GM12892 (cell line): ENCODE measurements around the gene IL22RA1.

ENCODE experiments used
- POLR2A ChIP-seq: IDR thresholded peaks from 2 replicates; pipeline ENCODE4 v1.6.1; 2011; ENCODE audit warnings: low read depth, low read length, control low read depth
- POLR2AphosphoS5 ChIP-seq: IDR thresholded peaks from 2 replicates; pipeline ENCODE4 v1.6.1; 2011; ENCODE audit warnings: low read depth, low read length, control low read depth

DNA sequence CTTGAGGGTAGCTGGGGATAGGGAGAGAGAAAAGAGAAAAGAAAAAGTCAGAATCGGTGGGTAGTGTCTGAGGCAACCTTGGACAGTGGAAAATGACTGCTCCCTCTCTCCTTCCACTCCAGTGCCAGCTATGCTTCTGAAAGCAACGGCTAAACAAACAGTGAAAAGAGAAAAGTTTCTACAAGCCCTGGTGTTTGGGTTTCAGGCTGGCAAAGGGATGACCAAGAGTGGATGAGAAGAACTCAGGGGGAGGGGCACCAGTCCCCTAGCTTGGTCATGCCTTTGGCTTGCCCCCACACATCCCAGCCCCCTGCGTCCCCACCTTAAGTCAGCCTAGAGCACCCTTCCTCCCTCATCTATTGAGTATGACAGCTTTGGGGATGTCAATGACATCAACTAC is 8.6 kb downstream of the IL22RA1 start:
- TF ChIP-seq POLR2A (no peak), POLR2AphosphoS5 (no peak)
